Activated B cell treated with CpG ODN at 0.5 μM for 24 hours (primary cell): Measurements from ENCODE around the gene ABHD15. TPM values are rescaled to one million over a fixed set of nuclear protein-coding genes. Genes with fewer than 3 reads are reported as not detected.

Experiments
- ATAC-seq: fragments of 200-7000 bp; cut with Tn5 transposase; one replicate; pipeline ENCODE4 v1.10.0; 2021; ENCODE audit warnings: low read depth, mild to moderate bottlenecking, moderate library complexity
- CTCF ChIA-PET: fragments of 350-600 bp; sonication (Branson Sonifier 250); formaldehyde crosslinking; loops from one replicate; lab custom pipeline; 2021; ENCODE audit warnings: antibody characterized with exemption; lab: Charles Lee
- POLR2A ChIA-PET: fragments of 350-600 bp; sonication (Branson Sonifier 250); formaldehyde crosslinking; loops from one replicate; lab custom pipeline; 2021; ENCODE audit warnings: antibody characterized with exemption; lab: Charles Lee
- DNase-seq: peaks from one replicate; pipeline ENCODE4 v3.0.0; 2022
- H3K27ac Mint-ChIP-seq: one replicate; pipeline ENCODE4 v1.8.0; 2020; ENCODE audit warnings: mixed read lengths
- H3K27me3 Mint-ChIP-seq: one replicate; pipeline ENCODE4 v1.8.0; 2021; ENCODE audit warnings: mixed read lengths
- H3K36me3 Mint-ChIP-seq: one replicate; pipeline ENCODE4 v1.8.0; 2021; ENCODE audit warnings: low read depth, mixed read lengths
- H3K4me1 Mint-ChIP-seq: one replicate; pipeline ENCODE4 v1.8.0; 2021; ENCODE audit warnings: mixed read lengths
- H3K4me3 Mint-ChIP-seq: one replicate; pipeline ENCODE4 v1.8.0; 2020; ENCODE audit warnings: mild to moderate bottlenecking, mixed read lengths
- H3K9me3 Mint-ChIP-seq: one replicate; pipeline ENCODE4 v1.8.0; 2020; ENCODE audit warnings: mixed read lengths
- intact Hi-C: fragments of 100-400 bp; cut with micrococcal nuclease; formaldehyde crosslinking; loops from one replicate; pipeline ENCODE4 v1.15.1; 2024
- total RNA-seq: library from RNA; stranded (reverse); gene quantifications from 2 replicates; pipeline ENCODE4 v1.2.3, GENCODE V29; 2022
- TF ChIP-seq, protein P1 (sequence below): fragments of 200-600 bp; IDR thresholded peaks from one replicate; pipeline ENCODE4 v1.8.0; 2022; ENCODE audit warnings: antibody characterized with exemption, mild to moderate bottlenecking

ABHD15 gene
- total RNA-seq, 1 donor from 2014 or later = 11.0 TPM

DNA sequence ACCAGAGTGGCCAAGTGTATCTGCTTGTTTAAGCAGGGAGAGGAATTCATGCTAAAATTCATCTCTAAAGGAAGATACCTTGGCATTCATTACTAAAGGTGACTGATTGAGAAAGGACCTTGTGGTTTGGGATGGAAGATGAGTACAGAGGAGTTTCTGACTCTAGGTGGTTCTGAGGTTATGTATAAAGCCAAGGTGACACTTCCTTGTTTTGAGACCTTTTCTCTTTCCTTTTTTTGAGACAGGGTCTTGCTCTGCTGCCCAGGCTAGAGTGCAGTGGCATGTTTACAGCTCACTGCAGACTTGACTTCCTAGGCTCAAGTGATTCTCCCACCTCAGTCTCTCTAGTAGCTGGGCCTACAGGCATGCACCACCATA, 9.1 kb downstream of the ABHD15 start:
- peak; percentile 26 for ATAC-seq

DNA sequence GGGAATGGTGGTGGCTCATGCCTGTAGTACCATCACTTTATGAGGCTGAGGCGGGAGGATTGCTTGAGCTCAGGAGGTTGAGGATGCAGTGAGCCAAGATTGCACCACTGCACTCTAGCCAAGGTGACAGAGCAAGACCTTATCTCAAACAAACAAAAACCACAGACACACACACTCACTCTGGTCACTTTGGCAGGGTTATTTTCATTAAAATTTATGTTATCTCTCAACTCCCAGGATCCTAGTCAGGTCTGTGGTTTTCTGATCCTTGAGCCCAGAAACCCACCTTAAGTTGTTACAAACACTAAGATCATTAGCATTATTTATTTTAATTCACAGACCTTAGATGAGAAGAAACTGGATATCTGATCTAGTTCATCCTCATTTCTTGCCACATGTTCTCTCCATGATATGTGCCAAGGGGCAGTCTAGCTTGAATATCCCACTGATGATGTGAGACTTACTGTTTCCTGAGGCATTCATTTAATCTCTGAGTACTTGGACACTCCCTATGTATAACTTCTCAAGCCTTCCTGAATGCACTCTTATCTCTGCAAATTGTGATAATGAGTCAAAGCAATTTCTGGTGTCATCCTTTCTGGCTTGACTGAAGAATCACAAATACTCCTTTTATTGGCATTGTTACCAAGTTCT, 9.6 kb downstream of the ABHD15 start:
- H3K4me1 Mint-ChIP-seq = peaks cover 59% of the 10 kb centered on the region
- H3K9me3 Mint-ChIP-seq = no peaks in the 10 kb centered on the region
- ChIA-PET POLR2A (no interaction called here), CTCF (interaction anchor here (1.4 kb wide), 1 partner anchor 20 kb away, joined by 4 read pairs; no protein-coding TSS in a partner anchor)
- peaks cover 5% of the 10 kb centered on the region for H3K36me3 Mint-ChIP-seq
- DNase-seq = no peak
- H3K27ac Mint-ChIP-seq = peak overlapping the region; percentile 66
- no peak for ATAC-seq
- TF ChIP-seq, protein P1, sequence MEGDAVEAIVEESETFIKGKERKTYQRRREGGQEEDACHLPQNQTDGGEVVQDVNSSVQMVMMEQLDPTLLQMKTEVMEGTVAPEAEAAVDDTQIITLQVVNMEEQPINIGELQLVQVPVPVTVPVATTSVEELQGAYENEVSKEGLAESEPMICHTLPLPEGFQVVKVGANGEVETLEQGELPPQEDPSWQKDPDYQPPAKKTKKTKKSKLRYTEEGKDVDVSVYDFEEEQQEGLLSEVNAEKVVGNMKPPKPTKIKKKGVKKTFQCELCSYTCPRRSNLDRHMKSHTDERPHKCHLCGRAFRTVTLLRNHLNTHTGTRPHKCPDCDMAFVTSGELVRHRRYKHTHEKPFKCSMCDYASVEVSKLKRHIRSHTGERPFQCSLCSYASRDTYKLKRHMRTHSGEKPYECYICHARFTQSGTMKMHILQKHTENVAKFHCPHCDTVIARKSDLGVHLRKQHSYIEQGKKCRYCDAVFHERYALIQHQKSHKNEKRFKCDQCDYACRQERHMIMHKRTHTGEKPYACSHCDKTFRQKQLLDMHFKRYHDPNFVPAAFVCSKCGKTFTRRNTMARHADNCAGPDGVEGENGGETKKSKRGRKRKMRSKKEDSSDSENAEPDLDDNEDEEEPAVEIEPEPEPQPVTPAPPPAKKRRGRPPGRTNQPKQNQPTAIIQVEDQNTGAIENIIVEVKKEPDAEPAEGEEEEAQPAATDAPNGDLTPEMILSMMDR = no peak
- H3K27me3 Mint-ChIP-seq = no peaks in the 10 kb centered on the region
- H3K4me3 Mint-ChIP-seq = no peak overlapping the region
- intact Hi-C loops = no loop called here

More for the DNA sequence above, 9.1 kb downstream of the ABHD15 start:
- H3K27ac Mint-ChIP-seq = peak overlapping the region; percentile 66
- H3K4me1 Mint-ChIP-seq = peaks cover 64% of the 10 kb centered on the region
- POLR2A ChIA-PET = no interaction called here
- no peak overlapping the region for H3K4me3 Mint-ChIP-seq
- H3K27me3 Mint-ChIP-seq = no peaks in the 10 kb centered on the region
- intact Hi-C loops = no loop called here
- TF ChIP-seq, protein P1 = no peak
- H3K9me3 Mint-ChIP-seq = no peaks in the 10 kb centered on the region
- CTCF ChIA-PET = interaction anchor here (1.4 kb wide), 1 partner anchor 20 kb away, joined by 4 read pairs; no protein-coding TSS in a partner anchor
- peaks cover 9% of the 10 kb centered on the region for H3K36me3 Mint-ChIP-seq
- DNase-seq = no peak

DNA sequence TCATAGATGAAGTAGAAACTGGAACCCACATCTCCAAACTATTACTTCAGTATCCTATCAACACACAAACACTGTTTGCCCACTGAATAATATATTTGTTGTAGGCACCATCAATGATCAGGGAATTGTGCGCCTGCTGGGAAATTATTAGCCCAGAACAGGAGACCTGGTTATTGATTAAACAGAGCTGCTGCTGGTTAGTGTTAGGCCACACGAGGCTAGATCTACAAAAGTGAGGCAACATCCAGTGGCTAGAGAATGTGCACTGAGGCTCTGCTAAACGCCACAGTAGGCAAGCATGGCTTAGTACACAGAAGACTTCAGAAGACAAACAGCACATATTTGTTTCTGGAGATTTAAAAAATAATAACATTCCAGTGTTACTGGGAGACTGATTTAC, 11.0 kb downstream of the ABHD15 start:
- no peaks in the 10 kb centered on the region for H3K27me3 Mint-ChIP-seq
- H3K4me3 Mint-ChIP-seq = no peak overlapping the region
- H3K36me3 Mint-ChIP-seq = peaks cover 2% of the 10 kb centered on the region
- TF ChIP-seq, protein P1 = no peak
- ChIA-PET CTCF (interaction anchor here (1.4 kb wide), 1 partner anchor 186 kb away, joined by 8 read pairs; no protein-coding TSS in a partner anchor), POLR2A (interaction anchor here (0.6 to 2.2 kb wide), 2 partner anchors 10 to 593 kb away, joined by 7 read pairs; partner anchors contain the start of gene ABHD15)
- DNase-seq = no peak
- H3K27ac Mint-ChIP-seq = no peak overlapping the region
- H3K4me1 Mint-ChIP-seq = peaks cover 45% of the 10 kb centered on the region
- no peak for ATAC-seq
- H3K9me3 Mint-ChIP-seq = no peaks in the 10 kb centered on the region
- intact Hi-C loops = no loop called here

DNA sequence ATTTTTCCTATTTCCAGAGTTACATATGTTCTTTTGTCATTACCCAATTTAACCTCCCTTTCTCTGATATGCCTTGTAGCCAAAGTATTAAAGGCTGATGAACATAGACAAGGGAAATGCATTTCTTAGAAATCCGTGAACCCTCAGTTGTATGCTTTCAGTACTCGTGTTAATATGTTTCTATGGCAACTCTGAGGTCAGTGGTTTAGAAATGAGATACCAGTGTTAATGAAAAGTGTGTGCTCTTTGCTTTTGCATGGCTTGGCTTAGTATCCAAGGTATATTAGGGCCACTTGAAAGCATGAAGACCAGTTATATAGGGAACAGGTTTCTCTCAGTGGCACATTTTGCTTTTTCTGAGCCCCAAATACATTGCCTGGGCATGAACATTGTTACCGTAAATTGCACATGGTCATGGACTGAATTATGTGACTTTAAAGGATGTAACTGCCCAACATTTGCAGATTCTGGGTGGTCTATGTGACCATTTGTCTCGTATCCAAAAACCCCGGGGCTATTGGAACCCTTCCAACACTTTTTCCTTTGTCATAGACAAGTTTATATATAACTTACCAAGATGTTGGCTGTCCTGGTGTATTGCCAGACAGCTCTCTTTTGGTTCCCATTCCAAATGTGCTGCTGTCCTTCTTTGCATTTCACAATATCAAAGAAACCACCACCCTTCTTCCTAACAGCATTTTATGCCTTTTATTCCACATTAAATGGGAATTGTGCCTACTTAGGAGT, 17.5 kb downstream of the ABHD15 start:
- Mint-ChIP-seq H3K9me3 (no peaks in the 10 kb centered on the region), H3K36me3 (peaks cover 5% of the 10 kb centered on the region), H3K27ac (no peak overlapping the region), H3K4me3 (no peak overlapping the region), H3K4me1 (no peaks in the 10 kb centered on the region), H3K27me3 (no peaks in the 10 kb centered on the region)
- ChIA-PET POLR2A (interaction anchor here (0.6 kb wide), 1 partner anchor 257 kb away, joined by 5 read pairs; no protein-coding TSS in a partner anchor), CTCF (interaction anchor here (1.9 kb wide), 1 partner anchor 180 kb away, joined by 5 read pairs; no protein-coding TSS in a partner anchor)
- intact Hi-C loops = no loop called here
- no peak for ATAC-seq
- TF ChIP-seq, protein P1 = no peak
- no peak for DNase-seq

DNA sequence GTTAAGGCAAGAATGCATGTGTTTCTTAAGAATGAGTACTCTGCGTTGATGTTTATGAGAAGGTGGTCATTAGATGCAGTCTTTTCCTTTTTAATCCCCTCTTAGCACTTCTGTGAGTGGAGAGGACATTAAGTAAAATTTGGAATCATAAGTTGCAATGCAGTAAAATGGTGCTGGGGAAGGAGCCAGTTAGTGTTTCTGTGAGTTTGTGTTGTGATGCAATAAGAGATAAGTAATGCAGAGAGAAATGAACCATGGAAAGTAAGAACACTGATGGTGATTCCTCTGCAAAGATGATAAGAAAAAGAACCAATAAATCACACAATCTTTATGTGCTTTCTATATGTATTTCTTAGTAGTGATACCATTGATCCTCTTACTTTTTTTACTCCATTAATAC, 20.0 kb downstream of the ABHD15 start:
- no peaks in the 10 kb centered on the region for H3K9me3 Mint-ChIP-seq
- no peak for DNase-seq
- peaks cover 28% of the 10 kb centered on the region for H3K36me3 Mint-ChIP-seq
- intact Hi-C loops = no loop called here
- H3K27me3 Mint-ChIP-seq = no peaks in the 10 kb centered on the region
- TF ChIP-seq, protein P1 = no peak
- no peak overlapping the region for H3K27ac Mint-ChIP-seq
- CTCF ChIA-PET = interaction anchor here (1.1 kb wide), 1 partner anchor 10 kb away, joined by 5 read pairs; no protein-coding TSS in a partner anchor
- ATAC-seq = no peak
- H3K4me1 Mint-ChIP-seq = no peaks in the 10 kb centered on the region
- H3K4me3 Mint-ChIP-seq = no peak overlapping the region
- POLR2A ChIA-PET = no interaction called here
